Astrocyte of the cerebellum (primary cell): ENCODE data around the gene CEP72.

Source experiments
- DNase-seq: peaks from one replicate; pipeline ENCODE4 v3.0.0-alpha.2; 2011; ENCODE audit warnings: low read depth
- H3K4me3 ChIP-seq: 2 replicates; pipeline ENCODE4 v1.5.1; 2011; ENCODE audit warnings: mild to moderate bottlenecking, low read depth, low read length, moderate library complexity
- in situ Hi-C: cut with HindIII; loops from 2 replicates; pipeline ENCODE4 v1.10.0; 2017; ENCODE audit warnings: low sequenced_read_pairs
- TF ChIP-seq, protein P1 (sequence below): IDR thresholded peaks from 2 replicates; pipeline ENCODE4 v1.5.1; 2012; ENCODE audit warnings: low read length, low read depth, moderate library complexity, mild to moderate bottlenecking; ENCODE audit errors: missing control alignments

CEP72 gene

DNA sequence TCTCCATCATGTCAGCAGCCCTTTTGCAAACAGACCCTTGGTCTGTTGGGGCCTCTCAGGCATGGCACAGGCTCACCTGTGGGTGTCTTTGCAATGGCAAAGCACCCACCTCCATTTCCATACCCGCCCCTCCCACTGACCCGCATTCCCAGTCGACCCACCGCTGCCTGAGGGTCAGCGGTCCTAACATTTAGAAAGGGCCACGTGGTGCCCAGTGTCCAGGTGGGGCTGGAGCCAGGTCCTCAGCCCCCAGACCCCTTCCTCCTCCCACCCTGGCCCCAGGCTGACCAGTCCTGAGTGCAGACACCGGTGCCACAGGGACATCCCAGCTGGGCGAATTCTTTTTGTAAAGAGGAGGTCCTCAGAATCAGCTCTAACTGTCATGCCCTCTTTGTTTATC, 43.3 kb upstream of the CEP72 start:
- no peak for DNase-seq
- TF ChIP-seq, protein P1, sequence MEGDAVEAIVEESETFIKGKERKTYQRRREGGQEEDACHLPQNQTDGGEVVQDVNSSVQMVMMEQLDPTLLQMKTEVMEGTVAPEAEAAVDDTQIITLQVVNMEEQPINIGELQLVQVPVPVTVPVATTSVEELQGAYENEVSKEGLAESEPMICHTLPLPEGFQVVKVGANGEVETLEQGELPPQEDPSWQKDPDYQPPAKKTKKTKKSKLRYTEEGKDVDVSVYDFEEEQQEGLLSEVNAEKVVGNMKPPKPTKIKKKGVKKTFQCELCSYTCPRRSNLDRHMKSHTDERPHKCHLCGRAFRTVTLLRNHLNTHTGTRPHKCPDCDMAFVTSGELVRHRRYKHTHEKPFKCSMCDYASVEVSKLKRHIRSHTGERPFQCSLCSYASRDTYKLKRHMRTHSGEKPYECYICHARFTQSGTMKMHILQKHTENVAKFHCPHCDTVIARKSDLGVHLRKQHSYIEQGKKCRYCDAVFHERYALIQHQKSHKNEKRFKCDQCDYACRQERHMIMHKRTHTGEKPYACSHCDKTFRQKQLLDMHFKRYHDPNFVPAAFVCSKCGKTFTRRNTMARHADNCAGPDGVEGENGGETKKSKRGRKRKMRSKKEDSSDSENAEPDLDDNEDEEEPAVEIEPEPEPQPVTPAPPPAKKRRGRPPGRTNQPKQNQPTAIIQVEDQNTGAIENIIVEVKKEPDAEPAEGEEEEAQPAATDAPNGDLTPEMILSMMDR, result no peak
- in situ Hi-C loops, result no loop called here
- no peak overlapping the region for H3K4me3 ChIP-seq

GRCh38 chr5:569358-569867, 42.7 kb upstream of the CEP72 start:
- TF ChIP-seq, protein P1, result no peak
- no peak for DNase-seq
- in situ Hi-C loops, result no loop called here
- H3K4me3 ChIP-seq, result no peak overlapping the region

DNA sequence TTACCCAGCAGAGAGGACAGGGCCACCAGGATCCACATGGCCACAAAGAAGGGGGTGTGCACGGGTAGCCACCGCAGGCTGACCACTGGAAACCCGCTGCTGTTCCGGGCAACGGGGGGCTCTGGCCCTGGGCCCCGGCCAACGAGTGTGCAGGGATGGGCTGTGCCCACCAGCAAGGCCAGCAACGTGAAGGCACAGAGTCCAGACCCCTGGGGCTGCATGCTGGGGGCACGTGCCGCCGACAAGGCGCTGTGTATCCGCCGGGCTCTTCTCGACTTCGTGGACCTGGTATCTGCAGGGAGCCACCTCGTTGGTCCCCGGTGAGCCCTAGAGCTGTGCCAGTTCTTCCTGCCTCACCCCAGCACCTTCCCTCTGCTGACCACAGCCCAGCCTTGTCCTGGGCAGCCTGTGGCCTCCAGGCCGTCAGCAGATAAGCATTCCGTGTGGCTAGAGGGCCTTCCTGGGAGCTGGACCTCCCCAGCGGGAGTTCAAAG, 42.2 kb upstream of the CEP72 start:
- in situ Hi-C loops, result no loop called here
- no peak overlapping the region for H3K4me3 ChIP-seq
- DNase-seq, result no peak
- TF ChIP-seq, protein P1, result no peak

- in situ Hi-C loops, result no loop called here
- no peak for DNase-seq
- TF ChIP-seq, protein P1, result no peak
Observed at GRCh38 chr5:570446-570845, 41.7 kb upstream of the CEP72 start.

GRCh38 chr5:570886-571285, 41.3 kb upstream of the CEP72 start:
- in situ Hi-C loops, result no loop called here
- no peak overlapping the region for H3K4me3 ChIP-seq
- no peak for DNase-seq
- TF ChIP-seq, protein P1, result no peak

More at GRCh38 chr5:570446-570845, 41.7 kb upstream of the CEP72 start:
- H3K4me3 ChIP-seq, result no peak overlapping the region

DNA sequence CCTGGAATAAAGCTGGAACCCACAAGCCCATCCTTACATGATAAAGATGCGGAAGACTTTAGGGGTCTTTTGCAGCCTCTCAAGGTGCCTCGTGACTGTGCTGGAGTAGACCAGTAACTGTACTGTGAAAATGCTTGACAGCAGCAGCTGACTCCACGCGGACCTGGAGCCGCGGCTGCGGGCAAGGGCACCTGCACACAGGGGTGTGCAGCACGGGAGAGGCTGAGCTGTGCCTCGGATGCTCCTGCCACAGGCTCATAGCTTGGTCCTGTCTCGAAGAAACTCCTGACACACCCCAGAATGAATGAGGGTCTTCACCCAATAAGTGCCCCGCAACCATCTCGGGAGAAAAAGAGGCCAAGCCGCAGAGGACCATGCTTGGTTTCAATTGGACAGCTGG, 40.3 kb upstream of the CEP72 start:
- DNase-seq, result no peak
- TF ChIP-seq, protein P1, result no peak
- in situ Hi-C loops, result no loop called here
- H3K4me3 ChIP-seq, result no peak overlapping the region
